Omental fat pad (tissue), 4 donors: Measurements from ENCODE around the gene PTGES3. TPM values are rescaled to one million over a fixed set of nuclear protein-coding genes. Genes with fewer than 3 reads are reported as not detected.
"Not testable (repeated sequence)": the region's sequence is repeated elsewhere in the genome, so short reads cannot be mapped to it uniquely, and the experiment has no call there.

Source experiments
- ATAC-seq: fragments of 150-250 bp; one replicate; pipeline ENCODE4 v1.9.1; 2016; ENCODE audit warnings: mild to moderate bottlenecking, moderate library complexity; ENCODE audit not compliant: low FRiP score
- DNase-seq: peaks from one replicate; pipeline ENCODE4 v3.0.0-alpha.2; 2019; ENCODE audit warnings: low spot score
- CTCF ChIP-seq, 3 donors: fragments of 450-650 bp; IDR thresholded peaks; one replicate each; pipeline ENCODE4 v1.5.1; 2016 to 2017; ENCODE audit warnings: antibody characterized with exemption in 3 of 3, mild to moderate bottlenecking in 3 of 3, moderate library complexity in 2 of 3
- total RNA-seq, 4 donors: library from RNA; depleted of rRNA; stranded (reverse); fragments of >200 nt; gene quantifications; one replicate each; pipeline ENCODE4 v1.1.0, GENCODE V29; 2016

The PTGES3 gene
- total RNA-seq, 4 donors from 2014 or later, result 80.7 to 103 (median 84.6) TPM

GRCh38 chr12:56709759-56710376, 21.8 kb upstream of the PTGES3 start:
- DNase-seq (no peak), ATAC-seq (no peak)
- no peak for TF ChIP-seq CTCF (IDR thresholded peaks at IDR 0.05)

GRCh38 chr12:56704522-56704921, 16.4 kb upstream of the PTGES3 start:
- DNase-seq, result not testable (repeated sequence)

GRCh38 chr12:56699020-56699661, 11.1 kb upstream of the PTGES3 start:
- ATAC-seq, result no peak
- no peak for TF ChIP-seq CTCF (IDR thresholded peaks at IDR 0.05)
- no peak for DNase-seq

More at GRCh38 chr12:56704522-56704921, 16.4 kb upstream of the PTGES3 start:
- ATAC-seq, result not testable (repeated sequence)

DNA sequence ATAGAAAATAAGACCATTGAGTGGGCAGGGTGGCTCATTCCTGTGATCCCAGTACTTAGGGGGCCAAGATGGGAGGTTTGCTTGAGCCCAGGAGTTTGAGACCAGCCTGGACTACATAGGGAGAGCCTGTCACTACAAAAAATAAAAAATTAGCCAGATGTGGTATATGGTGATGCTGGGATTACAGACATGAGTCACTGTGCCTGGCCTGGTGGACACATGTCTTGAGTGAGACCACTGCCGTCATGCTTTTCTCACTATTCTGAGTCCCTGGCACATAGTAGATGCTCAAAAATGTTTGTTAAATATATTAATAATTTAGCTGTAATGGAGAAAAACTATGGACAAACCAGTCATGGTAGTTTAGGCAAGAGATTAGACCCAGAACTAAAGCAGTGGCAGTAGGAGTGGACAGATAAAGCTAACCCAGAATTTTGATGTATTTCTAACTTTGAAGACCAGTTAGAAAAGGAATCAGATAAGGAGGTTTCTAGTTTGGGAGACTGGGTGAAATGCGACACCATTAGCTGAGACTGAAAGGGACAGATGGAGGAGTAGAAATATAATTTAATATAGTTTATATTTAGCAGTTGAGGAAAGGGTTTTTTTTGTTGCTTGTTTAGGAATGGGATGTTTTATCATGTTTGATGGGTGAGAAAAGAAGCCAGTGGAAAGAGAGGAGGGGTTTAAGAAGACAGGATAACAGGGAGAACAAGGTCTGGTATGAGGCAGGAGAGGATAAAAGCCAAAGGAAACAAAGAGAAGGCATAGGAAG, 7.4 kb upstream of the PTGES3 start:
- TF ChIP-seq CTCF (IDR thresholded peaks at IDR 0.05), result no peak
- DNase-seq, result no peak
- ATAC-seq, result no peak

DNA sequence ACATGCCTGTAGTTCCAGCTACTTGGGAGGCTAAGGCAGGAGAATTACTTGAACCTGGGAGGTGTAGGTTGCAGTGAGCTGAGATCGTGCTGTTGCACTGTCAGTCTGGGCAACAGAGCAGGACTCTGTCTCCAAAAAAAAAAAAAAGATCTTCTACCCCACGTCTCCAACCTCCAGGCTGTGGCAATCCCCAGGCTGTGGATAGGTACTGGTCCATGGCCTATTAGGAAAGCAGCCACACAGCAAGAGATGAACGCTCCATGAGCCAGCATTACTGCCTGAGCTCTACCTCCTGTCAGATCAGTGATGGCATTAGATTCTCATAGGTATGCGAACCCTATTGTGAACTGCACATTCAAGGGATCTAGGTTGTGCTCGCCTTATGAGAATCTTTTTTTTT, 6.1 kb upstream of the PTGES3 start:
- DNase-seq, result no peak
- ATAC-seq, result no peak
- no peak for TF ChIP-seq CTCF (IDR thresholded peaks at IDR 0.05)

DNA sequence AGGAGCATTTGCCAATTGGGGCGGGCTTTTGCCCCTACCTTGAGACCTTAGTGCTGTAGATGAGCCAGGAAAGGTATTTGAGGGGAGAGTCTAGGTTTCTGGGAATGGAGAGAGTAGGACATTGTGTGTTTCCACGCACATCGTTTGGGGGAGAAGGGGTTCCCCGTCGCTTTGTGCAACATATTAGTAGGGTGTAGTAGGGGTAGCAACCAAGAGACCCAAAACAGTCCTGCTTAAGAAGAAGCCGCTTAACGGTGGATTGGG, 694 bp upstream of the PTGES3 start:
- TF ChIP-seq CTCF (IDR thresholded peaks at IDR 0.05), result no peak
- DNase-seq (no peak), ATAC-seq (no peak)

DNA sequence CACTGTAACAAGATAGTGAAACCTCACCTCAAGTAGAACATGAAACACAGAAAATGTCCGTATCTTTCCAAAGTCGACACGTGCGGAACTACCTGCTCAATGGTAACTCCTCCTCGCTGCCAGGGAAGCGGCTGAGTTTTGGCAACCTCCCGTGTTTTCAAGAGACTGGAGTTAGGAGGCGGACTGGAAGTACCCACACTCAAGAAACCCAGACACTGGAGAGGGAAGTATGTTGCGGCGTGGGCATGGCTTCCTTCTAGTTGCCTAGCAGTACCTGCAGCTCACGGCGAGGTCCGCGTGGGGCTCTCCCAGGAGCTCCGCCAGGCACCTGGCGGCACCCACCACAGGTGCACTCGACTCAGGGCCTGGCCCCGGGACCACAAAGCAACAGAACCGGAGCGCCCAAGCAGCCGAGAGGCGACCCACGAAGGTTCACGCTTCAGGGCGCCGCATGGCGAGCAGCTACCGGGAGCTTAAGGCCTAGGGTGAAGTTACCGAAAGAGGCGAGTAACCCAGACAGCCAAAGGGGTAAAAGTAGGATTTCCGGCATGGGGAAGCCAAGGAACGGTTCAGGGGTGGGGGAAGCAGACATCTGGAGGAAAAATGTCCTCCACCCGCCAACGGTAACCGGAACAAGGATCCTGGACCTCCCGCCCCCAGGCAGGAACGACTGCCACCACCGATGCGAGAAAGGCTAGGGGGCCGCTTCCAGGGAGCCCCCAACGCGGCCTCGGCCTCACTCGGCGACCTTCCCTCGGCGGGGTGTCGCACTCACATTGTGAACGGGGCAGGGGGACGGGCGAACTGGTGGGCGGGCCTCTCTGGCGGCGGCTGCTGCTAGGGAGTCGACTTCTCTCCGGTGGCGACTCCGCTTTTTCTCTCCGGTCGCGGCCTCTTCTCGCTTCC, 608 bp downstream of the PTGES3 start:
- peak; percentile 52 for ATAC-seq
- no peak for TF ChIP-seq CTCF (IDR thresholded peaks at IDR 0.05)
- DNase-seq, result no peak
